HG03064 (cell line): ENCODE results near the gene ADH4.
"Not testable (repeated sequence)": the region's sequence is repeated elsewhere in the genome, so short reads cannot be mapped to it uniquely, and the experiment has no call there.

Experiments
- ATAC-seq: cut with Tn5 transposase; IDR thresholded peaks from one replicate; pipeline ENCODE4 v1.9.1; 2021; ENCODE audit warnings: low read depth; ENCODE audit not compliant: unreplicated experiment

Gene ADH4

DNA sequence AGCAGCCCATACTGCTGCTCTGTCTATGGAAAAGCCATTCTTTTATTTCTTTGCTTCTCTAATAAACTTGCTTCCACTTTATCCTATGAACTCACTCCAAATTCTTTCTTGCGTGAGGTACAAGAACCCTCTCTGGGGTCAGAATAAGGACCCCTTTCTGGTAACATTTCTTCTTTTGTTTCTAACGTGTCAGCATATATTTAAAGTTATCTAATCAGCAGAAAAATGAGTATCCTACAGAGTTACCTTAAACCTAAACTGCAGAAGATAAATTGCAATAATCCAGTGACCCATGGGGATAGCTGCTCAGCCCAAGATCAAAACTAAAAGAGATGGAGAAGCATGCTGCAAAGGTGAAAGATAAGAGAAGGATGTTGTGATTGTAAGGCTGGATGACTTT, 59.5 kb downstream of the ADH4 start:
- ATAC-seq = no peak

- ATAC-seq = no peak
These were observed 61.9 kb downstream of the ADH4 start for GRCh38 chr4:99082192-99082591.

DNA sequence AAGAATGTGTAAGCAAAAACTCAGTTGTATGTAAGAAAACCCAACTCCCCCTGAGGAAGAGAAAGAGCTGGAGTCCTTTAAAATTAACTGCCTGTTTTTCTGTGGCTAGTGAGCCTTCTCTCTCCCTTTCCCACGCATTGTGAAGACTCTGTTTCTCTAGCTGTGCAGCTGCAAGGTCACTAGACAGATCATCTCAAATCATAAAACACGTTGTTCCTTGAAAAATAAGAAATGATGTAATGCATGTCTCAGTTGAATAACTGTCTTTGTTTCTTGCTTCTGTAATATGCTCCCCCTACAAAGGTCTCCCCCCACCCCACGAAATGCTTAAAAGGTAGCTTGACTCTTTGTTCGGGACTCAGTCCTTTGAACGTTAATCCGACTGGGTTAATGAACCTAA, 63.2 kb downstream of the ADH4 start:
- not testable (repeated sequence) for ATAC-seq

DNA sequence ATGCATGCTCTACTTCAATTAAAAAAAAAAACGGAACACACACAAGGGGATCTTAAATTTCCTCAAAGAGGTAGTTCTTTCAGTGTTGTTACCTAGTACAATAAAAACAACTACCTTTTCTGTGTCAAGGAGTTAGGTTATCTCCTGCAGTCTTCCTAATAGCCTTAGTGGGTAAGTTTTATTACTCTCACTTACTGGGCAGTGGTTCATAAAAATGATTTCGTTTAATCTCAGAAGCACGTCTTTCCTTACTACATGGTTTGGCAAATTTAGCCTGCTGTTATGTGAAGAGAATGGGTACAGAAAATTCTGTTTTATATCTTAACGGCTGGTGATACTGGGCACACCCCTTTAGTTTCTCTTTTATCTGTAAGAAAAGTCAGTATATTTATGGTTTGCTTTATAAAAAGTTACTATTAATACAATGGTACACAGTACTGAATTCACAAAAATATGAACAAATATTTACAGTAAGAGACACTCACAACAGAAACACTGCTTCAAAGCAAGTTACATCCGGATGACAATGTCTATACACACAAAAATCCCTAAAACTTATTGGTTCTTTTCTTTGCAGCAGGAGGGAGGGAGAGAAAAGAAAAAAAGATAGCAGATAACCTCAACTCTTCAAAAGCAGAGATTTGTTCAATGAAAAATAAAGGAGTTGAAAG, 64.3 kb downstream of the ADH4 start:
- no peak for ATAC-seq

GRCh38 chr4:99078931-99079624, 65.0 kb downstream of the ADH4 start:
- no peak for ATAC-seq

GRCh38 chr4:99078336-99078735, 65.8 kb downstream of the ADH4 start:
- no peak for ATAC-seq

- ATAC-seq = no peak
These were observed 66.9 kb downstream of the ADH4 start for GRCh38 chr4:99077177-99077576.

- no peak for ATAC-seq
These were observed 67.7 kb downstream of the ADH4 start for GRCh38 chr4:99076292-99076976.

DNA sequence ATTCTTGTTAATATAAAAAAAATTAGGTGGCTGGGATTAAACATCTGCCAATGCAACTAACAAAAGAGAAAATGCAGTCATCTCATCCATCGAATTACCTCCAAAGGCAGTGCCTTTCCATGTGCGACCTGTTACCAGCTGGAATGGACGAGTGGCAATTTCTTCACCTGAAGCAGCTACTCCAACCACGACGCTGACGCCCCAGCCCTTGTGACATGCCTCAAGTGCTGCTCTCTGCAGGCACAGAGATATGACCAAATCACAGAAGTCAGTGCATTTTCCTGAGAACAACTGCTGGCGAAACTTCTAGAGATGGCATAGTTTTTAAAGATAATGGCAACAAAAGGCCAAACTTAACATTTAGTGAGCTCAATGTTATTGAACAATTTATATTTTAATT, 69.3 kb downstream of the ADH4 start:
- no peak for ATAC-seq
